Measurements from ENCODE around the gene THADA.

THADA gene

DNA sequence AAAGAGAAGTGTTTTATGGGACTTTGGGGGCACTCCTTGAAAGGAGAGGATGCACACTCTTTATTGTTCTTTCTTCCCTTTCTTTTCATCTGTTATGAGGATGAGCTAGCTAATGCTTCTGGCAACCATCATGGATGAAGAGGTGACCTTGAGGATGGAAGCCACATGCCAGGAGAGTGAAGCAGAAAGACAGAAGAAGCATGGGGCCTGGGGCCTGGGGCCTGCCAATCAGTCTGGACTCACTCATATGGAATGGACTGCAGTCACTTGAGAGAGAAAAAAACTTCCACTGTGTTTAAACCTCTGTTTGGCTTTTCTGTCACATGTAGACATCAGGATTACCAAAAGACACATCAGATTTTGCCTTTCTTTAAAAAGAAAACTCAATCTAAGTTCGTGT, 333.6 kb downstream of the THADA start:
- TF ChIP-seq, protein P1, sequence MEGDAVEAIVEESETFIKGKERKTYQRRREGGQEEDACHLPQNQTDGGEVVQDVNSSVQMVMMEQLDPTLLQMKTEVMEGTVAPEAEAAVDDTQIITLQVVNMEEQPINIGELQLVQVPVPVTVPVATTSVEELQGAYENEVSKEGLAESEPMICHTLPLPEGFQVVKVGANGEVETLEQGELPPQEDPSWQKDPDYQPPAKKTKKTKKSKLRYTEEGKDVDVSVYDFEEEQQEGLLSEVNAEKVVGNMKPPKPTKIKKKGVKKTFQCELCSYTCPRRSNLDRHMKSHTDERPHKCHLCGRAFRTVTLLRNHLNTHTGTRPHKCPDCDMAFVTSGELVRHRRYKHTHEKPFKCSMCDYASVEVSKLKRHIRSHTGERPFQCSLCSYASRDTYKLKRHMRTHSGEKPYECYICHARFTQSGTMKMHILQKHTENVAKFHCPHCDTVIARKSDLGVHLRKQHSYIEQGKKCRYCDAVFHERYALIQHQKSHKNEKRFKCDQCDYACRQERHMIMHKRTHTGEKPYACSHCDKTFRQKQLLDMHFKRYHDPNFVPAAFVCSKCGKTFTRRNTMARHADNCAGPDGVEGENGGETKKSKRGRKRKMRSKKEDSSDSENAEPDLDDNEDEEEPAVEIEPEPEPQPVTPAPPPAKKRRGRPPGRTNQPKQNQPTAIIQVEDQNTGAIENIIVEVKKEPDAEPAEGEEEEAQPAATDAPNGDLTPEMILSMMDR (IDR thresholded peaks at IDR 0.05; ENCODE audit: poor library complexity, severe bottlenecking) = no peak
- no peak overlapping the region for H3K27ac ChIP-seq (ENCODE audit: poor library complexity, severe bottlenecking)
- no peaks in the 10 kb centered on the region for H3K9me3 ChIP-seq (ENCODE audit: severe bottlenecking)
- no peaks in the 10 kb centered on the region for H3K4me1 ChIP-seq (ENCODE audit: insufficient read depth, poor library complexity, severe bottlenecking)
- H3K4me3 ChIP-seq (ENCODE audit: severe bottlenecking) = no peak overlapping the region
- DNase-seq (ENCODE audit: low spot score) (no peak), ATAC-seq (ENCODE audit: low read depth) (no peak)
- H3K27me3 ChIP-seq (ENCODE audit: insufficient read depth, poor library complexity, severe bottlenecking) = no peaks in the 10 kb centered on the region
- no peaks in the 10 kb centered on the region for H3K36me3 ChIP-seq (ENCODE audit: low read depth)

DNA sequence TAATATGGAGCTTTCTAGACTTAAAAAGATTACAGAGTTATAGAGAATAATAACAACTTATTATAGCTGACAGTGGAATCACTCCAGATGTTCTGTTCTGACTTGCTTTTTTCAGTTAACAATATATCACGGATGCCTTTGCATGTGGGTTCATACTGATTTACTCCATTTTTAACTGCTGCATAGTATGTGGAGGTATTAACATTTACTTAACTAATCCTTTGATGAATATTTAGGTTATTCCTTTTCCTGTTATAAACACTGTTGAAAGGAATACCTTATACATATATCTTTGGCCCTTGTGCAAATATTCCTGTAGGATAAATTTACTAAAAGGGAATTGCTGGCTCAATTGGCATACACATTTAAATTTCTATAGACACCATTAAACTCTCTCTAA, 336.3 kb downstream of the THADA start:
- no peak overlapping the region for H3K27ac ChIP-seq (ENCODE audit: poor library complexity, severe bottlenecking)
- TF ChIP-seq, protein P1 (IDR thresholded peaks at IDR 0.05; ENCODE audit: poor library complexity, severe bottlenecking) = no peak
- ATAC-seq (ENCODE audit: low read depth) (no peak), DNase-seq (ENCODE audit: low spot score) (no peak)
- H3K4me1 ChIP-seq (ENCODE audit: insufficient read depth, poor library complexity, severe bottlenecking) = no peaks in the 10 kb centered on the region
- H3K9me3 ChIP-seq (ENCODE audit: severe bottlenecking) = no peaks in the 10 kb centered on the region
- H3K36me3 ChIP-seq (ENCODE audit: low read depth) = no peaks in the 10 kb centered on the region
- H3K27me3 ChIP-seq (ENCODE audit: insufficient read depth, poor library complexity, severe bottlenecking) = no peaks in the 10 kb centered on the region
- H3K4me3 ChIP-seq (ENCODE audit: severe bottlenecking) = no peak overlapping the region

GRCh38 chr2:43258547-43259156, 337.2 kb downstream of the THADA start:
- Histone ChIP-seq H3K9me3 (ENCODE audit: severe bottlenecking) (no peaks in the 10 kb centered on the region), H3K4me3 (ENCODE audit: severe bottlenecking) (no peak overlapping the region), H3K4me1 (ENCODE audit: insufficient read depth, poor library complexity, severe bottlenecking) (no peaks in the 10 kb centered on the region), H3K27ac (ENCODE audit: poor library complexity, severe bottlenecking) (no peak overlapping the region), H3K27me3 (ENCODE audit: insufficient read depth, poor library complexity, severe bottlenecking) (no peaks in the 10 kb centered on the region), H3K36me3 (ENCODE audit: low read depth) (no peaks in the 10 kb centered on the region)
- DNase-seq (ENCODE audit: low spot score) = no peak
- ATAC-seq (ENCODE audit: low read depth) = no peak
- TF ChIP-seq, protein P1 (IDR thresholded peaks at IDR 0.05; ENCODE audit: poor library complexity, severe bottlenecking) = no peak

GRCh38 chr2:43255296-43255910, 340.4 kb downstream of the THADA start:
- Histone ChIP-seq H3K27me3 (ENCODE audit: insufficient read depth, poor library complexity, severe bottlenecking) (no peaks in the 10 kb centered on the region), H3K9me3 (ENCODE audit: severe bottlenecking) (no peaks in the 10 kb centered on the region), H3K36me3 (ENCODE audit: low read depth) (no peaks in the 10 kb centered on the region), H3K4me3 (ENCODE audit: severe bottlenecking) (no peak overlapping the region), H3K4me1 (ENCODE audit: insufficient read depth, poor library complexity, severe bottlenecking) (no peaks in the 10 kb centered on the region), H3K27ac (ENCODE audit: poor library complexity, severe bottlenecking) (no peak overlapping the region)
- TF ChIP-seq, protein P1 (IDR thresholded peaks at IDR 0.05; ENCODE audit: poor library complexity, severe bottlenecking) = no peak
- ATAC-seq (ENCODE audit: low read depth) (no peak), DNase-seq (ENCODE audit: low spot score) (no peak)

GRCh38 chr2:43254331-43254730, 341.5 kb downstream of the THADA start:
- DNase-seq (ENCODE audit: low spot score) (no peak), ATAC-seq (ENCODE audit: low read depth) (no peak)
- Histone ChIP-seq H3K4me1 (ENCODE audit: insufficient read depth, poor library complexity, severe bottlenecking) (no peaks in the 10 kb centered on the region), H3K36me3 (ENCODE audit: low read depth) (no peaks in the 10 kb centered on the region), H3K27me3 (ENCODE audit: insufficient read depth, poor library complexity, severe bottlenecking) (no peaks in the 10 kb centered on the region), H3K27ac (ENCODE audit: poor library complexity, severe bottlenecking) (no peak overlapping the region), H3K9me3 (ENCODE audit: severe bottlenecking) (no peaks in the 10 kb centered on the region), H3K4me3 (ENCODE audit: severe bottlenecking) (no peak overlapping the region)
- TF ChIP-seq, protein P1 (IDR thresholded peaks at IDR 0.05; ENCODE audit: poor library complexity, severe bottlenecking) = no peak

Measured in RWPE2 (cell line).